Chondrocyte (in vitro differentiated cells): ENCODE measurements around the gene SLAMF8. TPM values are rescaled to one million over a fixed set of nuclear protein-coding genes. Genes with fewer than 3 reads are reported as not detected.
A peak's percentile ranks its signal among the peaks of the same experiment; 100 is the strongest.

Experiments used
- DNase-seq: peaks from one replicate; pipeline ENCODE4 v3.0.0; 2021; ENCODE audit warnings: mixed read lengths, low spot score
- H3K27ac Mint-ChIP-seq: one replicate; pipeline ENCODE4 v1.8.0; 2021; ENCODE audit warnings: mild to moderate bottlenecking, moderate library complexity, mixed read lengths; ENCODE audit not compliant: unreplicated experiment
- H3K27me3 Mint-ChIP-seq: 2 replicates; pipeline ENCODE4 v1.8.0; 2021; ENCODE audit warnings: low read depth, mixed read lengths
- H3K36me3 Mint-ChIP-seq: 2 replicates; pipeline ENCODE4 v1.8.0; 2021; ENCODE audit warnings: low read depth, mixed read lengths
- H3K4me1 Mint-ChIP-seq: 2 replicates; pipeline ENCODE4 v1.8.0; 2021; ENCODE audit warnings: low read depth, mild to moderate bottlenecking, mixed read lengths
- H3K4me3 Mint-ChIP-seq: one replicate; pipeline ENCODE4 v1.8.0; 2021; ENCODE audit warnings: mild to moderate bottlenecking, moderate library complexity, mixed read lengths; ENCODE audit not compliant: unreplicated experiment
- H3K9me3 Mint-ChIP-seq: 2 replicates; pipeline ENCODE4 v1.8.0; 2021; ENCODE audit warnings: low read depth, mixed read lengths
- total RNA-seq: library from RNA; stranded (reverse); gene quantifications from 3 replicates; pipeline ENCODE4 v1.2.1, GENCODE V29; 2021
- TF ChIP-seq, protein P1 (sequence below): fragments of 200-600 bp; sonication (generic); IDR thresholded peaks from 2 replicates; pipeline ENCODE4 v1.5.0; 2021; ENCODE audit warnings: antibody characterized with exemption, mild to moderate bottlenecking, moderate library complexity

The SLAMF8 gene
- total RNA-seq, 1 donor from 2014 or later = not detected

DNA sequence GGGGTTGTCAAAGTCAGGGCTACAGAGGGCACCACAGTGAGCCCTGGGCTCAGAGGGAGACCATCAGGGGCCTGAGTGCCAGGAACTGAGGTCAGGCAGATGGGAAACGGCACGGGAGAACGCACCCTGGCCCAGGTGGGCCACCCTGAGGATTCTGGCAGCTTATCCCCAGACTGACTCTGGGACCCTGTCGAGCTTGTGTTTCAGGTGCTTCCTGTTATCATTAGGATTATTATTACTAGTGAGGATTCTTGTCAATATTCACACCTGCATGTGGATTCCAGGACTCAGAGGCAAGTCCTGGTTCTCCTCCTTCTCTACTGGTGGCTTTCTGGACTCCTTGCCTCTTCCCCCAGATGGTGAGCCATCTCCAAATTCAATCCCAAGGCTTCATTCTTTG lies 20.6 kb downstream of the SLAMF8 start:
- no peak for DNase-seq
- Mint-ChIP-seq H3K27me3 (peaks cover 3% of the 10 kb centered on the region), H3K4me1 (peaks cover 13% of the 10 kb centered on the region), H3K9me3 (peaks cover 3% of the 10 kb centered on the region), H3K4me3 (no peak overlapping the region), H3K27ac (no peak overlapping the region), H3K36me3 (peaks cover 4% of the 10 kb centered on the region)
- TF ChIP-seq, protein P1, sequence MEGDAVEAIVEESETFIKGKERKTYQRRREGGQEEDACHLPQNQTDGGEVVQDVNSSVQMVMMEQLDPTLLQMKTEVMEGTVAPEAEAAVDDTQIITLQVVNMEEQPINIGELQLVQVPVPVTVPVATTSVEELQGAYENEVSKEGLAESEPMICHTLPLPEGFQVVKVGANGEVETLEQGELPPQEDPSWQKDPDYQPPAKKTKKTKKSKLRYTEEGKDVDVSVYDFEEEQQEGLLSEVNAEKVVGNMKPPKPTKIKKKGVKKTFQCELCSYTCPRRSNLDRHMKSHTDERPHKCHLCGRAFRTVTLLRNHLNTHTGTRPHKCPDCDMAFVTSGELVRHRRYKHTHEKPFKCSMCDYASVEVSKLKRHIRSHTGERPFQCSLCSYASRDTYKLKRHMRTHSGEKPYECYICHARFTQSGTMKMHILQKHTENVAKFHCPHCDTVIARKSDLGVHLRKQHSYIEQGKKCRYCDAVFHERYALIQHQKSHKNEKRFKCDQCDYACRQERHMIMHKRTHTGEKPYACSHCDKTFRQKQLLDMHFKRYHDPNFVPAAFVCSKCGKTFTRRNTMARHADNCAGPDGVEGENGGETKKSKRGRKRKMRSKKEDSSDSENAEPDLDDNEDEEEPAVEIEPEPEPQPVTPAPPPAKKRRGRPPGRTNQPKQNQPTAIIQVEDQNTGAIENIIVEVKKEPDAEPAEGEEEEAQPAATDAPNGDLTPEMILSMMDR = no peak

DNA sequence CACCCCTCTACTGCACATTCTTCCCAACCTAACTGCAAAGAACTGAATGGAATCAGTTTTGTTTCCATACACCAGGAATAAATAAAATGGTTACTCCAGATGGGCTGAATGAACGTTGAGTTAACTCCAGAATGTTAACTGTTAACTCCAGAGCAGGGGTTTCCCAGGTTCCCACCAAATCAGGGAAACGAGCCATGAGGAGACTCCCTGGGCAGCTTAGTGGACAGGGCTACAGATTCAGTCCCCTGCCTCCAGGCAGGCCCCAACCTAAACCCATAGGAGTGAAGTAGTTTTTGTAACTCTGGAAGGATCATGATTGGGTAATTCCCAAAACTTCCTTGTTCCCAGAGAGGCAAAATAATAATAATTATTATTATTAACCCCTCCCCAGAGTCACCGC lies 21.7 kb downstream of the SLAMF8 start:
- Mint-ChIP-seq H3K4me3 (no peak overlapping the region), H3K27ac (no peak overlapping the region), H3K9me3 (peaks cover 3% of the 10 kb centered on the region), H3K4me1 (peaks cover 17% of the 10 kb centered on the region), H3K27me3 (peaks cover 3% of the 10 kb centered on the region), H3K36me3 (peaks cover 4% of the 10 kb centered on the region)
- no peak for DNase-seq
- TF ChIP-seq, protein P1 = no peak

DNA sequence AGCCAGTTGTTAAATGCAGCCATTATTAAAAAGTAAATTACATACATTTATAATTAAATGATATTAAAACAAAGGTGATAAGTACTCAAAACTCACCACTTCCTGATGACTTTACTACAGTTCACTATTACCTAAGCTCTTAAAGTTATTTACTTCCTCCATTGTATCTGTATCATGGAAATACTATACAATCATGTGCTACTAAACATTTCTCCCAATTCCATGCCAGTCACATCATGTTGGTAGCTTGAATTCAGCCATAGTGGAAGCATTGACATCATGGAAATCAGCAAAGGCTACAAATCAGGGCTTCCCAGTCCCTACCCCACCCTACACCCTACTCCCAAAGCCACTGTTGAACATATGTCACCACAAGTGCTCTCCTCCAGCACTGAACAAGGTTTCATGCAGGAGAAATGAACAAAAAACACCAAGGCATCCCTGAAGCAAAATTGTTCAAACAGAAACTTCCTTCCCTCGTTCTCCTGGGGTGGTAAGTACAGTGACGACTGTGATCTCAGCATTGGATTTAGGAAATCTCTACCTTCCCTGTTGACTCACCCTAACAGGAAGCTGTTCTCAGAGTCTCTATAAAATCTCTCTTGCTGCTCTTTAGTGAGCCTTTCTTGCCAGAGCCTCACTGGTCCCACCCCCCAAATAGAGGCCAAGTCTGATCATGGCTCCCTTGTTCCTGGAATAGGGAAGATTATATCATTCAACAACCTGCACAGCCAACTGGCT lies 23.1 kb downstream of the SLAMF8 start:
- H3K4me1 Mint-ChIP-seq = peaks cover 25% of the 10 kb centered on the region
- no peaks in the 10 kb centered on the region for H3K27me3 Mint-ChIP-seq
- DNase-seq = no peak
- peaks cover 4% of the 10 kb centered on the region for H3K36me3 Mint-ChIP-seq
- peaks cover 3% of the 10 kb centered on the region for H3K9me3 Mint-ChIP-seq
- H3K4me3 Mint-ChIP-seq = no peak overlapping the region
- TF ChIP-seq, protein P1 = no peak
- H3K27ac Mint-ChIP-seq = no peak overlapping the region

DNA sequence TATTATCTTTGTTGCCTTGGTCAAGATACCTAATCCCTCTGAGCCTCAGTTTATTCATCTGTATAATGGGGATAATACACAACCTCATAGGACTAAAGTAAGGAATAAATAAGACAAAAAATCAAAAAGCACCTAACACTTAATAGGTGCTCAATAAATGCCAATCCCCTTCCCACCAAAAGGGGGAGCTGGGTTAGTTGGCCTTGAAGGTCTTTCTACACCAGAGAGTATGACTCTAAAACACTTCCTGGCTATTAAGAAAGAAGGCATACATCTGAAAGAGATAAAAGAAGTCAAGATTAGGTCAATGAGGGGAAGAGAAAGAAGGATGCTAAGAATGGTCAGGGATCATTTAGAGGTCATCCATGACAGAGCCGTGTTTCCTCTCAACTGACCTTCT lies 24.7 kb downstream of the SLAMF8 start:
- H3K27ac Mint-ChIP-seq = no peak overlapping the region
- no peak for DNase-seq
- H3K36me3 Mint-ChIP-seq = peaks cover 4% of the 10 kb centered on the region
- no peaks in the 10 kb centered on the region for H3K27me3 Mint-ChIP-seq
- TF ChIP-seq, protein P1 = peak; percentile 38
- H3K4me3 Mint-ChIP-seq = no peak overlapping the region
- peaks cover 3% of the 10 kb centered on the region for H3K9me3 Mint-ChIP-seq
- peaks cover 30% of the 10 kb centered on the region for H3K4me1 Mint-ChIP-seq

DNA sequence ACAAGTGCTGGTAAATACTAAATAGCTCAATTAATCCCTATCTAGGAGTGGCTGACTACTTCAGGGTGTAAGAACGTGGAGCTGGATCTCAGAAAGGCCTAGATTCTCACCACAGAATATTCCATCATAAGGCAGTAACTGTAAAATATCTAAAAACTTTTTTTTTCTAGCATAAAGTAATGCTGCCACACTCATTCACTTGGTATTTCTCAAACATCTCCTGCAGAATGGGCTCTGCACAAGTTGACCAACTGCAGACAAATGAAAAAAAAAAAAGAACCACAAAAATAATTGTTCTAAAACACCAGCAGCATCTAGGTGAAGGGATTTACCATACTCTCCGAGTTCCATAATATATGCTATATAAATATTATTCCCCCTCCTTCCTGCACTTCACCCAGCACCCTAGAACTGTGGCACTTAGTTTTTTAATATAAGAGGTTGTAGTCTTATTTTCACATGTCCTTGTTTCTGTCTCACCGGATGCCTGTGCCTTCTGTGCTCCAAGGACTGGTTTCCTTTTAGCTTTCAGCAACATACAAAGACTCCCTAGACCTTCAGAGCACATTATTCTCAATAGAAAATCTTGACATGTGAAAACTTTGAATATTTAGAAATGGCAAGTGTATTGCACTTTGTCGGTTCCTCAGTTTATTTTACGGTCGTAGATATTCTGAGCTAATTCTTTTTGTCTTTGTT lies 26.9 kb downstream of the SLAMF8 start:
- H3K36me3 Mint-ChIP-seq = no peaks in the 10 kb centered on the region
- peak overlapping the region; percentile 83 for H3K4me3 Mint-ChIP-seq
- no peaks in the 10 kb centered on the region for H3K27me3 Mint-ChIP-seq
- DNase-seq = no peak
- peaks cover 30% of the 10 kb centered on the region for H3K4me1 Mint-ChIP-seq
- peak overlapping the region; percentile 89 for H3K27ac Mint-ChIP-seq
- TF ChIP-seq, protein P1 = no peak
- H3K9me3 Mint-ChIP-seq = peaks cover 3% of the 10 kb centered on the region
